ENCODE measurements around the gene MRPL16. TPM values are rescaled to one million over a fixed set of nuclear protein-coding genes. Genes with fewer than 3 reads are reported as not detected.
A peak's percentile ranks its signal among the peaks of the same experiment; 100 is the strongest.

The MRPL16 gene
- total RNA-seq, 1 experiment from 2014 or later: 123 TPM

DNA sequence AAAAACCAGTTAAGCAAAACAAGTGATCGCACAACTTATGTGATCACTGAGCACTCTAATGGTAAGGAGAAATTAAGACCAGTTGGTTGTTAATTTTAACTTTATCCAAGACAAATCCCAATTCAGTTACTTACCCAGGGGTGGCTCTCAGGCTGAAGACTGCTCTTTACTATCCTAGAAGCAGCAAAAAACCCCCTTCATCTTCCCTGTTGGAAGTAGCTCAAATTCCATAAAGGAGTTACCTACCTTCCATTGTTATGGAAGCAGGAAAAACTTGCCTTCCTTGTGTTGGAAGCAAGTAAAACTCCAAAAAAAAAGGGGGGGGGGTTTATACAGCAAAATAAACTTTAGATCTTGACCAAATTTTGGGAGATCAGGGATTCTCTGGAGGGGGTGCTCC, 5.2 kb upstream of the MRPL16 start:
- intact Hi-C loops (cut with micrococcal nuclease): no loop called here
- CTCF ChIA-PET: no interaction called here

GRCh38 chr11:59814021-59814420, 3.4 kb upstream of the MRPL16 start:
- Histone ChIP-seq H3K27me3 (ENCODE audit: low read length) (no peaks in the 10 kb centered on the region), H3K9me3 (ENCODE audit: low read length) (no peaks in the 10 kb centered on the region), H3K4me2 (ENCODE audit: low read length) (peak overlapping the region; percentile 61), H3K4me1 (ENCODE audit: insufficient read depth, low read length) (peaks cover 19% of the 10 kb centered on the region), H3K9me2 (replicated peaks; ENCODE audit: low read length) (no peaks in the 10 kb centered on the region), H3K27ac (ENCODE audit: low read length) (no peak overlapping the region), H4K20me1 (ENCODE audit: low read length) (0 out of 2 replicates have a peak, but pooled peaks cover 3% of the 10 kb centered on the region), H3K79me2 (ENCODE audit: low read length) (peaks cover 14% of the 10 kb centered on the region), H3F3A (ENCODE audit: low read length, unreplicated experiment) (no peaks in the 10 kb centered on the region), H2AFZ (ENCODE audit: low read length) (peak overlapping the region; percentile 58), H3K9ac (ENCODE audit: low read length) (peak overlapping the region; percentile 19; the same call in 1 of the 2 replicates), H3K36me3 (ENCODE audit: low read depth, low read length) (no peaks in the 10 kb centered on the region), H3K4me3 (ENCODE audit: low read length) (peak overlapping the region; percentile 55)
- ATAC-seq (no peak), DNase-seq (no peak)
- TF ChIP-seq, protein P1, sequence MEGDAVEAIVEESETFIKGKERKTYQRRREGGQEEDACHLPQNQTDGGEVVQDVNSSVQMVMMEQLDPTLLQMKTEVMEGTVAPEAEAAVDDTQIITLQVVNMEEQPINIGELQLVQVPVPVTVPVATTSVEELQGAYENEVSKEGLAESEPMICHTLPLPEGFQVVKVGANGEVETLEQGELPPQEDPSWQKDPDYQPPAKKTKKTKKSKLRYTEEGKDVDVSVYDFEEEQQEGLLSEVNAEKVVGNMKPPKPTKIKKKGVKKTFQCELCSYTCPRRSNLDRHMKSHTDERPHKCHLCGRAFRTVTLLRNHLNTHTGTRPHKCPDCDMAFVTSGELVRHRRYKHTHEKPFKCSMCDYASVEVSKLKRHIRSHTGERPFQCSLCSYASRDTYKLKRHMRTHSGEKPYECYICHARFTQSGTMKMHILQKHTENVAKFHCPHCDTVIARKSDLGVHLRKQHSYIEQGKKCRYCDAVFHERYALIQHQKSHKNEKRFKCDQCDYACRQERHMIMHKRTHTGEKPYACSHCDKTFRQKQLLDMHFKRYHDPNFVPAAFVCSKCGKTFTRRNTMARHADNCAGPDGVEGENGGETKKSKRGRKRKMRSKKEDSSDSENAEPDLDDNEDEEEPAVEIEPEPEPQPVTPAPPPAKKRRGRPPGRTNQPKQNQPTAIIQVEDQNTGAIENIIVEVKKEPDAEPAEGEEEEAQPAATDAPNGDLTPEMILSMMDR (conservative IDR thresholded peaks at IDR 0.05; ENCODE audit: low read depth, low read length): no peak
- TF ChIP-seq EZH2phosphoT487 (IDR thresholded peaks at IDR 0.05; ENCODE audit: borderline replicate concordance, low read length) (no peak), EZH2 (IDR thresholded peaks at IDR 0.05; ENCODE audit: low read length, unreplicated experiment) (no peak)
- POLR2A ChIA-PET (ENCODE audit: unreplicated experiment): no interaction called here
- CTCF ChIA-PET: no interaction called here
- BruUV-seq (replicated peaks): no TSS peak
- intact Hi-C loops (cut with micrococcal nuclease): no loop called here

More for the DNA sequence above, 5.2 kb upstream of the MRPL16 start:
- peaks cover 11% of the 10 kb centered on the region for H3K4me1 ChIP-seq (ENCODE audit: insufficient read depth, low read length)
- TF ChIP-seq EZH2 (IDR thresholded peaks at IDR 0.05; ENCODE audit: low read length, unreplicated experiment): no peak
- TF ChIP-seq, protein P1 (conservative IDR thresholded peaks at IDR 0.05; ENCODE audit: low read depth, low read length): no peak
- no peak for TF ChIP-seq EZH2phosphoT487 (IDR thresholded peaks at IDR 0.05; ENCODE audit: borderline replicate concordance, low read length)
- BruUV-seq (replicated peaks): no TSS peak
- no peaks in the 10 kb centered on the region for H3K9me2 ChIP-seq (replicated peaks; ENCODE audit: low read length)
- H3K4me2 ChIP-seq (ENCODE audit: low read length): no peak overlapping the region
- H3K9ac ChIP-seq (ENCODE audit: low read length): no peak overlapping the region
- DNase-seq: no peak
- H4K20me1 ChIP-seq (ENCODE audit: low read length): no peaks in the 10 kb centered on the region
- H3F3A ChIP-seq (ENCODE audit: low read length, unreplicated experiment): no peaks in the 10 kb centered on the region
- no peak for ATAC-seq
- H3K4me3 ChIP-seq (ENCODE audit: low read length): no peak overlapping the region
- no peak overlapping the region for H2AFZ ChIP-seq (ENCODE audit: low read length)
- no peak overlapping the region for H3K27ac ChIP-seq (ENCODE audit: low read length)
- no peaks in the 10 kb centered on the region for H3K36me3 ChIP-seq (ENCODE audit: low read depth, low read length)
- POLR2A ChIA-PET (ENCODE audit: unreplicated experiment): no interaction called here
- H3K79me2 ChIP-seq (ENCODE audit: low read length): no peaks in the 10 kb centered on the region
- no peaks in the 10 kb centered on the region for H3K27me3 ChIP-seq (ENCODE audit: low read length)
- H3K9me3 ChIP-seq (ENCODE audit: low read length): no peaks in the 10 kb centered on the region

- peaks cover 21% of the 10 kb centered on the region for H3K79me2 ChIP-seq (ENCODE audit: low read length)
- H3F3A ChIP-seq (ENCODE audit: low read length, unreplicated experiment): no peaks in the 10 kb centered on the region
- H3K9ac ChIP-seq (ENCODE audit: low read length): no peak overlapping the region
- H3K4me3 ChIP-seq (ENCODE audit: low read length): no peak overlapping the region
- intact Hi-C loops (cut with micrococcal nuclease): no loop called here
- H3K36me3 ChIP-seq (ENCODE audit: low read depth, low read length): peaks cover 5% of the 10 kb centered on the region; the same call in 1 of the 2 replicates
- H4K20me1 ChIP-seq (ENCODE audit: low read length): 0 out of 2 replicates have a peak, but pooled peaks cover 3% of the 10 kb centered on the region
- no peak overlapping the region for H2AFZ ChIP-seq (ENCODE audit: low read length)
- no peaks in the 10 kb centered on the region for H3K9me2 ChIP-seq (replicated peaks; ENCODE audit: low read length)
- no peaks in the 10 kb centered on the region for H3K27me3 ChIP-seq (ENCODE audit: low read length)
- no peak overlapping the region for H3K4me2 ChIP-seq (ENCODE audit: low read length)
- H3K9me3 ChIP-seq (ENCODE audit: low read length): no peaks in the 10 kb centered on the region
- ATAC-seq (no peak), DNase-seq (no peak)
- ChIA-PET POLR2A (ENCODE audit: unreplicated experiment) (no interaction called here), CTCF (no interaction called here)
- no peak overlapping the region for H3K27ac ChIP-seq (ENCODE audit: low read length)
- no TSS peak for BruUV-seq (replicated peaks)
- H3K4me1 ChIP-seq (ENCODE audit: insufficient read depth, low read length): peaks cover 20% of the 10 kb centered on the region
- TF ChIP-seq, protein P1 (conservative IDR thresholded peaks at IDR 0.05; ENCODE audit: low read depth, low read length): no peak
- no peak for TF ChIP-seq EZH2phosphoT487 (IDR thresholded peaks at IDR 0.05; ENCODE audit: borderline replicate concordance, low read length)
- TF ChIP-seq EZH2 (IDR thresholded peaks at IDR 0.05; ENCODE audit: low read length, unreplicated experiment): no peak
These were observed 2.8 kb upstream of the MRPL16 start for GRCh38 chr11:59813364-59813763.

Data from PC-3 (cell line).